GM19468 (cell line): ENCODE measurements around the gene KPNA2.
"Not testable (repeated sequence)": the region's sequence is repeated elsewhere in the genome, so short reads cannot be mapped to it uniquely, and the experiment has no call there.

Source experiments
- ATAC-seq: cut with Tn5 transposase; IDR thresholded peaks from one replicate; pipeline ENCODE4 v1.9.1; 2021; ENCODE audit warnings: mild to moderate bottlenecking, moderate library complexity, moderate number of reproducible peaks; ENCODE audit not compliant: unreplicated experiment; ENCODE audit errors: extremely low read depth

Gene KPNA2

DNA sequence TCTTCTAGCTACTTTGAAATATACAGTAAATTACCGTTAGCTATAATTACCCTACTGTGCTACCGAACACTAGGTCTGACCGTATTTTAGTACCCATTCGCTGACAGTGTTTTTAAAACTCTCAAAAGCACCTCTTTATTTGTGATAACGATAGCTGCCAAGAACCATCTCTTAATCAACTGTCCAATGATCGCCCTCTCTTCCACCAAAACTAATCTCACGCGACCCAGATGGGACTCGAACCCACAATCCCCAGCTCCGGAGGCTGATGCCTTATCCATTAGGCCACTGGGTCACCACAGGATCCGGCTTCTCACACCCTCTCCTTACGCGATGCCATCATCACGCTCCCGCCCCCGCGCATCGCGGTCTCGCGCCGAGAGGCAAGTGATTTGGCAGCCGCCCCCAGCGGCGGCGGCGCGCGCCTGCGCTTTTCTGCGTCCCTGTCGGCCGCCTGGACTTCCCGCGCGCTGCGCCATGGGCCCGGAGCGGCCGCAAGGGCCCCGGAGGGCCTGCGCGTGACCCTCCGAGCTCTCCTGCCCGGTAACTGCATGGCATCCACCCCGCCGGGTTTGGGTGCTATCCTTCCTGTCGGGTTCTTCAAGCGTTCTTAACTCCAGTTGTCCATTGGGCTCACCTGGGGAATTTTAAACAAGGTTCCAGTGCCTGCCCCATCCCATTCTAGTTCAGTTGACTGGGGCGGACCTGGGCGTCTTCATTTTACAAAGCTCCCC, 15.7 kb upstream of the KPNA2 start:
- ATAC-seq = peak; percentile 76

- no peak for ATAC-seq
Measured at GRCh38 chr17:68020409-68020756, 15.2 kb upstream of the KPNA2 start.

DNA sequence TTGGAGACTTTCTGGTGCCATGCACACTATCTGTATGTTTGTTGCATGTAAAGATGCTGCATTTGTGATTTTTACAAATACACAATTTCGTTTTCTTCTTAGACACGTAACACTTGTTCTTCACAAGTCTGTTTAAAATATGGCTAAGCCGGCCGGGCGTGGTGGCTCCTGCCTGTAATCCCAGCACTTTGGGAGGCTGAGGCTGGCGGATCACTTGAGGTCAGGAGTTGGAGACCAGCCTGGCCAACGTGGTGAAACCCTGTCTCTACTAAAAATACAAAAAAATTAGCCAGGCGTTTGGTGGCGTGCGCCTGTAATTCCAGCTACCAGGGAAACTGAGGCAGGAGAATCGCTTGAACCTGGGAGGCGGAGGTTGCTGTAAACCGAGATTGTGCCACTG, 14.7 kb upstream of the KPNA2 start:
- ATAC-seq = not testable (repeated sequence)

GRCh38 chr17:68021963-68022362, 13.6 kb upstream of the KPNA2 start:
- ATAC-seq = no peak

- not testable (repeated sequence) for ATAC-seq
Measured at GRCh38 chr17:68022547-68022946, 13.0 kb upstream of the KPNA2 start.

DNA sequence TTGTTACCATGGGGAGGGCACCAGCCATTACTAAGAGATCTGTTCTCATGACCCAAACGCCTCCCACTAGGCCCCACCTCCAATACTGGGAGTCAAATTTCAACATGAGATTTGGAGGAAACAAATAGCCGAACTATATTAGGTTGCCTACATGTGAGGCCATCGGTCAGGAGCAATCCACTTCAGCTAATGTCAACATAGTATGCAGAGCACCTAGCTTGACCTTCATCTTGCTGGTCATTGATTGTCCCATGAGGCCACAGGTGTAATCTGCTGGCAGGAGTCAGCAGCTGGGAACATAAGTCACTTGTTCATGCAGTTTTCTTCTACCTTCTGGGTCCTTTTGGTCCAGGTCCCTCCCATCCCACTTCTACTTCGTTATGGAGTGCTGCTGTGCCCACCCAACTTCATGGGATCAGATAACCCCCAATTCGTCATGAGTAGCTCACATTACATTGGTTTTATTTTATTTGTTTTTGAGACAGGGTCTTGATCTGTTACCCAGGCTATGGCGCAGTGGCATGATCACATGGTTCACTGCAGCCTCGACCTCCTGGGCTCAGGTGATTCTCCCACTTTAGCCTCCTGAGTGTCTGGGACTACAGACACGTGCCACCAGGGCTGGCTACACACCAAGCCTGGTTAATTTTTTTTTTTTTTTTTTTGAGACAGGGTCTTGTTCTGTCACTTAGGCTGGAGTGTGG, 5.9 kb upstream of the KPNA2 start:
- no peak for ATAC-seq

DNA sequence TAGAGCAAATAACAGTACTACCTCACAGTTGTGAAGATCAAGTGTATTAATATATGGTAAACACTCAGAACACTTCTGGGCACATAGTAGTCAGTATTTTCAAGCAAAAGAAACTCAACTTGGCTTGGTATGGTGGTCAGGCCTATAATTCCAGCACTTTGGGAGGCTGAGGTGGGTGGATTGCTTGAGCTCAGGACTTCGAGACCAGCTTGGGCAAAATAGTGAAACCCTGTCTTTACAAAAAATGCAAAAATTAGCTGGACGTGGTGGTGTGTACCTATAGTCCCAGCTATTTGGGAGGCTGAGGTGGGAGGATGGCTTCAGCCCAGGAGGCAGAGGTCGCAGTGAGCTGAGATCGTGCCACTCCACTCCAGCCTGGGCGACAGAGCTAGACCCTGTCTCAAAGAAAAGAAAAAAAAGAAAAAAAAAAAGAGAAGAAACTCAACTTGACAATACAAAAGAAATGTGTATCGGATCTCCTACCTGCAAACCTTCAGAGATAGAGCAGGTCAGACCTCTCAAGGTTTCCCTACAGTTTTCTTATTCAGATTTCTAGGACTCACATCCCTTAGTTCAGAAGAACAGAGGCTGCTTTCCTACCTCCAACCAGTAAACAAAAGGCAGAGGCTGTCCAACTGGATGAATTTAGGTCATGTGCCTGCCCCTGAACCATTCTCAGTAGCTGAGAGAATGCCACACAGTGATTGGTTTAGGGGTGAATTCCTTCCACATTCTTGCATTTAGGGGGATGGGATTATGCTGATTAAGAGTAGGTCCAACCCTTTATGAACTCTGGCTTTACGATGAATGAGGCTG, 1.7 kb upstream of the KPNA2 start:
- ATAC-seq = no peak

GRCh38 chr17:68034452-68034776, 1.1 kb upstream of the KPNA2 start:
- no peak for ATAC-seq

DNA sequence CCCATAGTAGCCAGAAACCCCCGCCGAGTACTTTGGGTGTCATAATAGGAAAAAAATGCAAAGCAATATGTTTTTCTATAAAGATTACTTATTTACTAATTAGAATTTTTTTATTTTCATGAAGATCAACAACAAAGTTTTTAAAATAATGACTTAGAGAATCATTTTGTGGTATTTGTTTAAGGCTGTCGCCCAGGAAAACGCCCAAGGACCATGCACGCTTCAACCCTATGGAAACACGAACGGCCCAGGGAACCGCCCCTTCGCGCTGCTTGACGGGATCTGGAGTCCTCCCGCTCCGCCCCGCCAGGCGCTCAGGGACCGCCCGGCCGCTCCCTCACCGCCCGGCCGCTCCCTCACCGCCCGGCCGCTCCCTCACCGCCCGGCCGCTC, 408 bp upstream of the KPNA2 start:
- ATAC-seq = peak; percentile 83

DNA sequence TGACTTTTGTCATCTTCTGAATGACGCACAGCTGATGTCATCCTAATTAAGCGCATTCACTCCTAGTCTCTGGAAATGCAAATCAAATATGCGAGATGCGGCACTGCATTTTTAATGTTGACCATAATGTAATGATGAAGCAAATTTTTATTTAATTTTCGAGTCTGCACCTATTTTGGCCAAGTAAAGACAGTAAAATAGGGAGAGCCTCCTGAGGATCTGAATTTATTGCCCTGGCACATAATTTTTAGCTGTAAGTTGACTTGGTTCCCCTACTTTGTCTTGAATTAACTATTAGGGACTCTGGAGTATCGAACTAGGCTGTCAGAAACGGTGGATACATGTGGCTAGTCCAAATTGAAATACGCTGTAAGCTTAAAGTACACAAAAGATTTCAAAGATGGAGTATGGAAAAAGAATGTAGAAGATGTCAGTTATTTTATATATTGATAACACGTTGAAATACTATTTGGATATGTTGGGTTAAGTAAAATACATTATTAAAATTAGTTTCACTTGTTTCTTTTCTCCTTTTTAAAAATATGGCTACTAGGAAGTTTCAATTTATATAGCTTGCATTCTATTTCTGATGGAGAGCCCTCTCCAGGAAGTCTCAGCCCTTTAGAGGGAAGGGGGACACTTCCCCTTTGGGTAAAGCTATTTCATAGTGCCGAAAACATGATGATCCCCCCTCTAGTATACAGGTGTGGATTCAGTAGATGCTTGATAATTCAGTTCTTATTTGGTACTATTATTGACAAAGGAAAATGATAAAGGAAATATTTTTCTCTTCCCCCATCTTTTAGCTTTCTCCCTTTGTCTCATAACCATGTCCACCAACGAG, 991 bp downstream of the KPNA2 start:
- ATAC-seq = no peak

DNA sequence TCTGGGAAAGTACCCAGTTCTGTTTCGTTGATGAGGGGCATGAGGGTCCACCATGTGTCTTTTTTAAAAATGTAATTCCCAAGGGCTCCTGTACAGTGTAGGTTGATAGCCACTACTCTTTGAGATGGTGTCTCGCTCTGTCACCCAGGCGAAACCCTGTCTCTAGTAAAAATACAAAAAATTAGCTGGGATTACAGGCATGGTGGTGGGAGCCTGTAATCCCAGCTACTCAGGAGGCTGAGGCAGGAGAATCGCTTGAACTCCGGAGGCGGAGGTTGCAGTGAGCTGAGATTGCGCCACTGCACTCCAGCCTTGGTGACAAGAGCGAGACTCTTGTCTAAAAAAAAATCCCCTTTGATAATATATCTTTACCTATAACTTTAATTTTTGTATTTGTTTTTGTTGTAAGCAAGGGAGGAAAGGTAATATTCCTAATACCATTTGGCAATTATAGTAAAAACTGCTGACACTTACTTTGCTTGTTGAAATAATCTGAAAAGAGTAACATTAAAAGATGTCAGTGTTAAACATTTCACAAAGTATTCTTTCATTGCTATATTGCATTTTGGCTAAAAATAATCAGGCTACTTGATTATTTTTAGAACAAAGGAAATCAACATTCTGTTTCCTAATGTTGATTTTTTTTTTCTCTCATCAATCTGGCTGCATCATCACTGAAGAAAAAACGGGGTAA, 11.8 kb downstream of the KPNA2 start:
- ATAC-seq = no peak

DNA sequence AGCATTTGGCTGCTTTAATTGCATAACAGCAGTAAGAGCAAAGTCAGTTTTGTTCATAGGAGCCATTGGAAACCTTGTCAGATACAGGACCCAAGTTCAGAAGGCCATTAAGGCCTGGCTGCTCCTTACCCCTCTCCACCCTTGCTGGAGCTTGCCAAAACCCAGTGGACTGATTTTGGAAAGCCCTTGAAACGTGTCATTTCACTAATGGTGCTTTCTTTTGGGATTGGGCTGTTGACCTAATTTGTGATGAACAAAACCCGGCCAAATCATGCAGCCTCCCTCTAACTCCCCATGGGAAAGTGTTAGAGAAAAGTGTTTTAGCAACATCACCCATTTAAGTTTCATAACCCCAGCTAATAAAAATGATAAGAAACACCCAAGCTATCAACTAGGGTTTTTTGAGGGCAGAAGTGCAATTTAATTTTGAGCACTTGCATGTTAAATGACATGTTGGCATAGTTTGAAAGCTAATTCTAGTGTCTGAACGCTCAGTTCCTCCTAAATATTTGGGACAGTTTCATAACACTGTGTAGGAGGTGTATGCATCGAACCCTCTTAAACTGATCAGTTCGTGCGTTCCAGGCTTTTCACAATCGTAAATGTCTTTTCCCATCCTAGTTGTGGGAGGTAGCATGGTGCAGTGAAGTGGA, 12.5 kb downstream of the KPNA2 start:
- ATAC-seq = not testable (repeated sequence)

GRCh38 chr17:68048996-68049395, 13.5 kb downstream of the KPNA2 start:
- no peak for ATAC-seq

DNA sequence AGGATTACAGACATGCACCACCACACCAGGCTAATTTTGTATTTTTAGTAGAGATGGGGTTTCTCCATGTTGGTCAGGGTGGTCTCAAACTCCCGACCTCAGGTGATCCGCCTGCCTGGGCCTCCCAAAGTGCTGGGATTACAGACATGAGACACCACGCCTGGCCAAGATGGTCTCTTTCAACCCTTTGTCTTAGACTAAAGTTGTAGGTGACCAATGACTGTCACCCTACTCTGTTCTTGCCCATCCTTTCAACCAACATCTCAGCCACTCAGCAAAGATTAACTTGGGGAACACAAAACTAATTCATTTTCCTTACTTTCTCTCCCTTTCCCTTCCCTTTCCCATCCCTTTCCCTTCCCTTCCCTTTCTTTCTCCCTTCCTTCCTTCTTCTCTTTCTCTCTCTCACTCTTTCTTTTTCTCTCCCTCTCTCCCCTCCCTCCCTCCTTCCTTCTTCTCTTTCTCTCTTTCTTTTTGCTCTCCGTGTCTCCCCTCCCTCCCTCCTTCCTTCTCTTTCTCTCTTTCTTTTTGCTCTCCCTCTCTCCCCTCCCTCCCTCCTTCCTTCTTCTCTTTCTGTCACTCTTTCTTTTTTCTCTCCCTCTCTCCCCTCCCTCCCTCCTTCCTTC, 14.4 kb downstream of the KPNA2 start:
- ATAC-seq = not testable (repeated sequence)

GRCh38 chr17:68051321-68052312, 16.1 kb downstream of the KPNA2 start:
- not testable (repeated sequence) for ATAC-seq

DNA sequence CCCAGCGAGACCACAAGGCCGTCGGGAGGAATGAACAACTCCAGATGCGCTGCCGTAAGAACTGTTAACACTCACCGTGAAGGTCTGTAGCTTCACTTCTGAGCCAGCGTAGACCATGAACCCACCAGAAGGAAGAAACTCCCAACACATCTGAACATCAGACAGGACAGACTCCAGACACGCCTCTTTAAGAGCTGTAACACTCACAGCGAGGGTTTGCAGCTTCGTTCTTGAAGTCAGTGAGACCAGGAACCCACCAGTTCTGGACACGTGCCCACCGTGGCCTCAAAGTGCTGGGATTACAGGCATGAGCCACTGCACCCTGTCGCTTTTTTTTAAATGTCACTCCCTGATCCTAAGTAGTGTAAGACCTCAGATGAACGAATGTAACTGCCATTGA, 17.3 kb downstream of the KPNA2 start:
- no peak for ATAC-seq

GRCh38 chr17:68053231-68054013, 17.9 kb downstream of the KPNA2 start:
- no peak for ATAC-seq
